ENCODE data around the gene KCNIP4. TPM values are rescaled to one million over a fixed set of nuclear protein-coding genes. Genes with fewer than 3 reads are reported as not detected.

The KCNIP4 gene
- total and polyA plus RNA-seq, 2 of the 4 experiments (the other 2 are of a cell fraction), result not detected

DNA sequence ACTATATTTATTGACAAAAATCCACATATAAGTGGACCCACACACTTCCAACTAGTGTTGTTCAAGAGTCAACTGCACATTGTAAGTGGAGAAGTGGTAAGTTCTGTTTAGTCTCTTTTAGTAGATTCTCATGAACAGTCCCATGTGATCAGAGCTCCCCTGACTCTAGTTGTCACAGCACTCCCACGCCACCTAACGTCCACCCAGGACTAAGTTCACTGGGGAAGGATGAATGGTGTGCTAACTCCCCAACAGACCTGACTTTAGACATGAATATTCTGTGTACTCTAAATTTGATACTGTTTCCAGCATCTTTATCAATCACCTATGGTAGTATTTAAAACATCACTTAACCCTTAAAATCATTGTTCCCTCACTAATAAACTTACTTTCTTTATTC, 1188.5 kb downstream of the KCNIP4 start:
- no peaks in the 10 kb centered on the region for H4K20me1 ChIP-seq (ENCODE audit: insufficient read depth, low read length)
- no peak overlapping the region for H2BK15ac ChIP-seq (ENCODE audit: low read depth, low read length)
- no peak overlapping the region for H3K23ac ChIP-seq (ENCODE audit: low read depth, low read length)
- H3K4me3 ChIP-seq (ENCODE audit: insufficient read depth, low read depth, low read length), result no peak overlapping the region
- no peak overlapping the region for H2AK9ac ChIP-seq (replicated peaks; ENCODE audit: low read depth, low read length, poor library complexity)
- H3K4ac ChIP-seq (ENCODE audit: low read depth, low read length), result no peak overlapping the region
- ATAC-seq (ENCODE audit: low read depth) (peak; percentile 32; the same call in 1 of the 2 replicates), DNase-seq (no peak)
- no peaks in the 10 kb centered on the region for H3K4me1 ChIP-seq (ENCODE audit: control insufficient read depth, insufficient read depth, low read length)
- ChIA-PET POLR2A (ENCODE audit: unreplicated experiment) (no interaction called here), CTCF (no interaction called here)
- H3K9me1 ChIP-seq (ENCODE audit: insufficient read depth, low read length), result no peaks in the 10 kb centered on the region
- no peak overlapping the region for H2BK5ac ChIP-seq (ENCODE audit: low read depth, low read length, poor library complexity, severe bottlenecking)
- H3K18ac ChIP-seq (ENCODE audit: low read depth, low read length), result no peak overlapping the region
- no peak overlapping the region for H2BK20ac ChIP-seq (ENCODE audit: low read depth, low read length)
- H3K9me3 ChIP-seq (ENCODE audit: control insufficient read depth, insufficient read depth, low read length), result no peaks in the 10 kb centered on the region
- no peak overlapping the region for H4K8ac ChIP-seq (ENCODE audit: low read depth in 2 of 2, low read length in 2 of 2)
- no peaks in the 10 kb centered on the region for H3K79me1 ChIP-seq (ENCODE audit: low read depth in 1 of 2, low read length in 2 of 2)
- no peak overlapping the region for H2AK5ac ChIP-seq (ENCODE audit: low read depth, low read length)
- intact Hi-C loops (cut with micrococcal nuclease) (no loop called here), dilution Hi-C loops (cut with HindIII; ENCODE audit: low sequenced_read_pairs, unreplicated experiment) (no loop called here), in situ Hi-C loops (cut with MboI; ENCODE audit: low sequenced_read_pairs) (no loop called here)
- TF ChIP-seq SMC3 (IDR thresholded peaks at IDR 0.05; ENCODE audit: low read depth, low read length), result no peak
- no peak for TF ChIP-seq RCOR1 (IDR thresholded peaks at IDR 0.05; ENCODE audit: insufficient replicate concordance, low read length)
- TF ChIP-seq CEBPB (IDR thresholded peaks at IDR 0.05; ENCODE audit: low read depth, low read length), result no peak
- no peak for TF ChIP-seq MXI1 (IDR thresholded peaks at IDR 0.05; ENCODE audit: borderline replicate concordance, low read depth, low read length)
- no peak for TF ChIP-seq NFE2L2 (IDR thresholded peaks at IDR 0.05; ENCODE audit: low read depth, low read length)
- no peak for TF ChIP-seq BHLHE40 (IDR thresholded peaks at IDR 0.05; ENCODE audit: low read depth, low read length)
- no peak for TF ChIP-seq POLR2A (IDR thresholded peaks at IDR 0.05; ENCODE audit: low read depth, low read length)
- no peak for TF ChIP-seq RAD21 (IDR thresholded peaks at IDR 0.05; ENCODE audit: low read length)
- no peak for TF ChIP-seq FOS (IDR thresholded peaks at IDR 0.05; ENCODE audit: low read depth, low read length)
- TF ChIP-seq, protein P1, sequence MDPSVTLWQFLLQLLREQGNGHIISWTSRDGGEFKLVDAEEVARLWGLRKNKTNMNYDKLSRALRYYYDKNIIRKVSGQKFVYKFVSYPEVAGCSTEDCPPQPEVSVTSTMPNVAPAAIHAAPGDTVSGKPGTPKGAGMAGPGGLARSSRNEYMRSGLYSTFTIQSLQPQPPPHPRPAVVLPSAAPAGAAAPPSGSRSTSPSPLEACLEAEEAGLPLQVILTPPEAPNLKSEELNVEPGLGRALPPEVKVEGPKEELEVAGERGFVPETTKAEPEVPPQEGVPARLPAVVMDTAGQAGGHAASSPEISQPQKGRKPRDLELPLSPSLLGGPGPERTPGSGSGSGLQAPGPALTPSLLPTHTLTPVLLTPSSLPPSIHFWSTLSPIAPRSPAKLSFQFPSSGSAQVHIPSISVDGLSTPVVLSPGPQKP (IDR thresholded peaks at IDR 0.05; ENCODE audit: borderline replicate concordance, low read depth, low read length), result no peak
- TF ChIP-seq MAZ (IDR thresholded peaks at IDR 0.05; ENCODE audit: borderline replicate concordance, low read depth, low read length), result no peak
- TF ChIP-seq, protein P2, sequence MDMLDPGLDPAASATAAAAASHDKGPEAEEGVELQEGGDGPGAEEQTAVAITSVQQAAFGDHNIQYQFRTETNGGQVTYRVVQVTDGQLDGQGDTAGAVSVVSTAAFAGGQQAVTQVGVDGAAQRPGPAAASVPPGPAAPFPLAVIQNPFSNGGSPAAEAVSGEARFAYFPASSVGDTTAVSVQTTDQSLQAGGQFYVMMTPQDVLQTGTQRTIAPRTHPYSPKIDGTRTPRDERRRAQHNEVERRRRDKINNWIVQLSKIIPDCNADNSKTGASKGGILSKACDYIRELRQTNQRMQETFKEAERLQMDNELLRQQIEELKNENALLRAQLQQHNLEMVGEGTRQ (IDR thresholded peaks at IDR 0.05; ENCODE audit: low read depth, low read length), result no peak
- H3K27ac ChIP-seq (ENCODE audit: insufficient read depth, low read length), result no peak overlapping the region
- H2BK120ac ChIP-seq (ENCODE audit: low read depth, low read length), result no peak overlapping the region
- H3K36me3 ChIP-seq (ENCODE audit: control insufficient read depth, insufficient read depth, low read length), result no peaks in the 10 kb centered on the region; the same call in 1 of the 2 replicates
- no CpG with 5 or more reads among the region's 2 CpGs for WGBS, 2 experiments (ENCODE audit: extremely low coverage in 2 of 2, insufficient read length in 1 of 2)
- no TSS peak for BruUV-seq (replicated peaks)
- no peak overlapping the region for H3K4me2 ChIP-seq (ENCODE audit: low read depth, low read length)
- H3K56ac ChIP-seq (ENCODE audit: extremely low read depth, insufficient read depth, low read length), result no peak overlapping the region
- H2AFZ ChIP-seq (replicated peaks; ENCODE audit: low read length, poor library complexity), result no peak overlapping the region
- H3K9ac ChIP-seq (ENCODE audit: low read depth, low read length), result no peak overlapping the region
- no peaks in the 10 kb centered on the region for H3K27me3 ChIP-seq (ENCODE audit: control insufficient read depth, insufficient read depth, low read length)
- H3K14ac ChIP-seq (replicated peaks; ENCODE audit: low read depth, low read length), result no peak overlapping the region
- H4K5ac ChIP-seq (ENCODE audit: low read depth, low read length), result no peak overlapping the region
- no peak overlapping the region for H4K91ac ChIP-seq (ENCODE audit: insufficient read depth, low read depth, low read length)
